Chondrocyte (in vitro differentiated cells): Measurements from ENCODE around the gene GPRC5D. TPM values are rescaled to one million over a fixed set of nuclear protein-coding genes. Genes with fewer than 3 reads are reported as not detected.

Experiments
- DNase-seq: peaks from one replicate; pipeline ENCODE4 v3.0.0; 2021; ENCODE audit warnings: mixed read lengths, low spot score
- H3K27ac Mint-ChIP-seq: one replicate; pipeline ENCODE4 v1.8.0; 2021; ENCODE audit warnings: mild to moderate bottlenecking, moderate library complexity, mixed read lengths; ENCODE audit not compliant: unreplicated experiment
- H3K27me3 Mint-ChIP-seq: 2 replicates; pipeline ENCODE4 v1.8.0; 2021; ENCODE audit warnings: low read depth, mixed read lengths
- H3K36me3 Mint-ChIP-seq: 2 replicates; pipeline ENCODE4 v1.8.0; 2021; ENCODE audit warnings: low read depth, mixed read lengths
- H3K4me1 Mint-ChIP-seq: 2 replicates; pipeline ENCODE4 v1.8.0; 2021; ENCODE audit warnings: low read depth, mild to moderate bottlenecking, mixed read lengths
- H3K4me3 Mint-ChIP-seq: one replicate; pipeline ENCODE4 v1.8.0; 2021; ENCODE audit warnings: mild to moderate bottlenecking, moderate library complexity, mixed read lengths; ENCODE audit not compliant: unreplicated experiment
- H3K9me3 Mint-ChIP-seq: 2 replicates; pipeline ENCODE4 v1.8.0; 2021; ENCODE audit warnings: low read depth, mixed read lengths
- total RNA-seq: library from RNA; stranded (reverse); gene quantifications from 3 replicates; pipeline ENCODE4 v1.2.1, GENCODE V29; 2021
- TF ChIP-seq, protein P1 (sequence below): fragments of 200-600 bp; sonication (generic); IDR thresholded peaks from 2 replicates; pipeline ENCODE4 v1.5.0; 2021; ENCODE audit warnings: antibody characterized with exemption, mild to moderate bottlenecking, moderate library complexity

The GPRC5D gene
- total RNA-seq, 1 donor from 2014 or later = not detected

GRCh38 chr12:12938541-12938940, 13.4 kb downstream of the GPRC5D start:
- H3K27me3 Mint-ChIP-seq = no peaks in the 10 kb centered on the region
- no peaks in the 10 kb centered on the region for H3K36me3 Mint-ChIP-seq
- H3K4me3 Mint-ChIP-seq = no peak overlapping the region
- H3K27ac Mint-ChIP-seq = no peak overlapping the region
- TF ChIP-seq, protein P1, sequence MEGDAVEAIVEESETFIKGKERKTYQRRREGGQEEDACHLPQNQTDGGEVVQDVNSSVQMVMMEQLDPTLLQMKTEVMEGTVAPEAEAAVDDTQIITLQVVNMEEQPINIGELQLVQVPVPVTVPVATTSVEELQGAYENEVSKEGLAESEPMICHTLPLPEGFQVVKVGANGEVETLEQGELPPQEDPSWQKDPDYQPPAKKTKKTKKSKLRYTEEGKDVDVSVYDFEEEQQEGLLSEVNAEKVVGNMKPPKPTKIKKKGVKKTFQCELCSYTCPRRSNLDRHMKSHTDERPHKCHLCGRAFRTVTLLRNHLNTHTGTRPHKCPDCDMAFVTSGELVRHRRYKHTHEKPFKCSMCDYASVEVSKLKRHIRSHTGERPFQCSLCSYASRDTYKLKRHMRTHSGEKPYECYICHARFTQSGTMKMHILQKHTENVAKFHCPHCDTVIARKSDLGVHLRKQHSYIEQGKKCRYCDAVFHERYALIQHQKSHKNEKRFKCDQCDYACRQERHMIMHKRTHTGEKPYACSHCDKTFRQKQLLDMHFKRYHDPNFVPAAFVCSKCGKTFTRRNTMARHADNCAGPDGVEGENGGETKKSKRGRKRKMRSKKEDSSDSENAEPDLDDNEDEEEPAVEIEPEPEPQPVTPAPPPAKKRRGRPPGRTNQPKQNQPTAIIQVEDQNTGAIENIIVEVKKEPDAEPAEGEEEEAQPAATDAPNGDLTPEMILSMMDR = no peak
- no peaks in the 10 kb centered on the region for H3K4me1 Mint-ChIP-seq
- DNase-seq = no peak
- no peaks in the 10 kb centered on the region for H3K9me3 Mint-ChIP-seq

DNA sequence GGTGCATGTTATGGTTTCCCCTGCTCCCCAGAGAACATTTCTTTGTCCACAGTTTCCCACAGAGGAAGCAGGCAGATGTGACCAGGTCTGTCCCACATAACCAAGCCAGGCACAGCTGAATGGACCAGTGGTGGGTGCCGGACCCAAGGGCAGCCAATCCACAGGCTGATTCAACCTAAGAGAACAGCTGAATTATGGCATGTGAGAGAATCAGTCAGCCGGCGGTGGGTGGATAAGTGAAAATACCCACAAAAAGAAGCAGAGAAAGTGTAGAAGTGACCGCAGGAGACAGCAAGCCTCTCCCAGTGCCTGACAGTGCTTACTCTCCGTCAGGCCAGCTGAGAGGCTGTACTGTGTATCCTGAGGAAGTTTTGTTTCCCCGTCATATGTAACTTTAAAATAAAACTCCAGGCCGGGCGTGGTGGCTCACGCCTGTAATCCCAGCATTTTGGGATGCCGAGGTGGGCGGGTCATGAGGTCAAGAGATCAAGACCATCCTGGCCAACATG, 14.9 kb downstream of the GPRC5D start:
- Mint-ChIP-seq H3K27ac (no peak overlapping the region), H3K4me1 (no peaks in the 10 kb centered on the region), H3K4me3 (no peak overlapping the region), H3K9me3 (no peaks in the 10 kb centered on the region), H3K27me3 (no peaks in the 10 kb centered on the region), H3K36me3 (no peaks in the 10 kb centered on the region)
- TF ChIP-seq, protein P1 = no peak
- no peak for DNase-seq

DNA sequence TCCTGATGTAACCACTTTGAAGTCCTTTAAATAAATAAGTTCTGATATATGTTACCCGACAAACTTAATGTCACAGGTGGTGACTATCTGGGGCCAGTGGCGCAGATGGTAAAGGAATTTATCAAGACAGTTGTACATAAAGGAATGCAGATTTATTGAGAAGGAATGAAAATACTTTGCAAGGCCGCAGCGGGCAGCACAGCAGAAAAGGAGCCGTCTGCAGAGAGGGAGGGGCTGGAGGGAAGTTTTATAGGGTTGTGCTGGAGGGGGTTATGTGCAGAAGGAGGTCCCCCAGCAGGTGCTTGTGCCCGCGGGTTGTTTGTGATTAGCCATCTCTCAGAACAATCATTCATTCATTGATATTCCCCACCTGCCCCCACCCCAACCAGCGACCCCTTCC, 17.4 kb downstream of the GPRC5D start:
- Mint-ChIP-seq H3K4me1 (no peaks in the 10 kb centered on the region), H3K36me3 (no peaks in the 10 kb centered on the region), H3K27ac (no peak overlapping the region), H3K4me3 (no peak overlapping the region), H3K9me3 (peaks cover 5% of the 10 kb centered on the region), H3K27me3 (no peaks in the 10 kb centered on the region)
- DNase-seq = no peak
- TF ChIP-seq, protein P1 = no peak

DNA sequence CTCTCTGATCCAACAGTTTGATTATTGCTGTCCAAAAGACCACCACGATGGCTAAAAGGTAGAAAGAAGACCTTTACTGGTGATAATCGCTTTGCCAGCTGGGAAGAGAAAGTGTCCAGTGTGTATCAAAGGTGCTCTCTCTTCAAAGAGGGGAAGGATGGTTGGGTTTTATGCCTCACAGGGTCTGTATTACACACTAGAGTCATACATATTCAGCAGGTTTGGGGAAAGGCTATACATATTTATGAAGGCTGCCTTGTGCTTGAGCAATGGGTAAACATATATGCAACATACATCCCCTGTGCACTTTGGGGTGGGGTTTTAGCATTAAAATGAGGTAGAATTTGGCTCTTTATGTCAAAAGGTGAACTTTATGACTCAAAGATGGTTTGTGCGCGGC, 18.2 kb downstream of the GPRC5D start:
- Mint-ChIP-seq H3K27me3 (no peaks in the 10 kb centered on the region), H3K27ac (no peak overlapping the region), H3K4me1 (no peaks in the 10 kb centered on the region), H3K9me3 (peaks cover 5% of the 10 kb centered on the region), H3K36me3 (no peaks in the 10 kb centered on the region), H3K4me3 (no peak overlapping the region)
- no peak for DNase-seq
- TF ChIP-seq, protein P1 = no peak

- H3K36me3 Mint-ChIP-seq = no peaks in the 10 kb centered on the region
- no peak overlapping the region for H3K4me3 Mint-ChIP-seq
- H3K27me3 Mint-ChIP-seq = no peaks in the 10 kb centered on the region
- DNase-seq = no peak
- TF ChIP-seq, protein P1 = no peak
- peaks cover 16% of the 10 kb centered on the region for H3K4me1 Mint-ChIP-seq
- peaks cover 5% of the 10 kb centered on the region for H3K9me3 Mint-ChIP-seq
- H3K27ac Mint-ChIP-seq = no peak overlapping the region
Observed at GRCh38 chr12:12930633-12931219, 21.2 kb downstream of the GPRC5D start.
